NCI-H128 (cell line): ENCODE measurements around the gene SLC24A3.

ENCODE experiments used
- DNase-seq: peaks from one replicate; lab custom pipeline; 2025; ENCODE audit not compliant: unreplicated experiment; lab: John Stamatoyannopoulos, UW

Gene SLC24A3

DNA sequence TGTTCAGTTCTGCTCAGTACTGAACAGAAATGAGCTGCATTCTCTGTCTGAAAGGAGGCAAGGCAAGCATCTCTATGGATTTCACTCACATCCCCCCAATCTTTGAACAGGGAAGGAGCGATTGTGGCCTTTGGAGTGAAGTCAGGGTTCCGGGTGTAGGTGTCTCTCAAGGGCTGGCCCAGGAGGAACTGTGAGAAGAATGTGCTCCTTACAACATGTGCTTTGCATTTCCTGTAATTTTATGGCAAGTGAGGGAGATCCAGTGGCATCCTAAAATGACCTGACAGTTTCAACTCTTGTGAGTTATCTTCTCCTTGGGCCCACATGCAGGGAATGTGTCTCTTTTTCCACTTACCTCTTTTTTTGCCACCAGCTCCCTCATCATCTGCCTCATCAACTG is 482.6 kb downstream of the SLC24A3 start:
- DNase-seq = no peak

DNA sequence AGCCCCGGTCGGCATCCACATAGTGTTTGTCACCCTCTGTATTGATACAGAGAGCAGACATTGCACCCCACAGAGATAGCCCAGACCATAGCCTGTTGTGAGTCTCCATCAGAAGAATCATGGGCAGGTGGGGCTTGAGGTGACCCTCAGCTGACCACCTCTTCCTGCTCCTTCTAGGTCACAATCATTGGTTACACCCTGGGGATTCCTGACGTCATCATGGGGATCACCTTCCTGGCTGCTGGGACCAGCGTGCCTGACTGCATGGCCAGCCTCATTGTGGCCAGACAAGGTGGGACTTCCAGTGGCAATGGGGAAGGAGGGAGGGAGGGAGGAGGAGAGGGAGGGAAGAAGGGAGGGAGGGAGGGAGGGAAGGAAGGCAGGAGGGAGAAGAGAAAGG is 484.2 kb downstream of the SLC24A3 start:
- no peak for DNase-seq

DNA sequence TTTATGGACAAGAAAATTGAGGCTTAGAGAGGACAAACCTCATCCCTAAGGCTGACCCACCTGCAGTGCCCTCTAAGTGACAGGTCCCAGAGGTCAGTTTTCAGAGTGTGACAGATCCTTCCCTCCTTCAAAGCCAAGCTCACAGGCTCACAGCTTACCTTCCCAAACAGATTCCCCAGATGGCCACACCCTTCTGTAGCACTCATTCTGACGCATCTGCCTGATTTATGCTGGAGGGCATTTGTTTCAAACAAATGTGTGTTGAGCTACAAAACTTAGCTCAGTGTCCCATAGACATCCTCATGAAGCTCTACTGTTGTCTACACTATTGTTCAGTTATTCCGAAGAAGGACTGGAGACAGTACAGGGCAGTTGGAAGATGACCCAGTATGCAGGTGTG is 485.0 kb downstream of the SLC24A3 start:
- DNase-seq = no peak

GRCh38 chr20:19699180-19699971 is 486.9 kb downstream of the SLC24A3 start:
- DNase-seq = no peak

DNA sequence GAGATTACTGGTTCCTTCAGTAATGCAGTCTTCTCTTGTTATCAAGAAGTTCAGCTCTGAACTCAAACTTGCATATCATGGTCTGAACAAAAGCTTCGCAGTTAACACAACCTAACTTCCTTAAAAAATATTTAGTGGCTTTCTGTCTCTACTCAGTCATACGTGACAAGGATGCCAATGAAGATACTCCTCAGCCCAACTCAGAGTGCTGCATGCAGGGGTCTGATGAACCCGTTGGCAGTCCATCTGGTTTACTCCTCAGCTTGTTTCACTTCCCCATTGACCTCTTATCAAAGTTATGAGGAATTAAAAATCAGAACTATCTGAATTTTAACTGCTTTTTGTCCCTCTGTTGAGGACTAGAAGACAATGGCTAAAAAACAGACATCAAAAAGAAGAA is 489.0 kb downstream of the SLC24A3 start:
- DNase-seq = no peak

- no peak for DNase-seq
Observed at GRCh38 chr20:19706463-19706862, 494.0 kb downstream of the SLC24A3 start.

DNA sequence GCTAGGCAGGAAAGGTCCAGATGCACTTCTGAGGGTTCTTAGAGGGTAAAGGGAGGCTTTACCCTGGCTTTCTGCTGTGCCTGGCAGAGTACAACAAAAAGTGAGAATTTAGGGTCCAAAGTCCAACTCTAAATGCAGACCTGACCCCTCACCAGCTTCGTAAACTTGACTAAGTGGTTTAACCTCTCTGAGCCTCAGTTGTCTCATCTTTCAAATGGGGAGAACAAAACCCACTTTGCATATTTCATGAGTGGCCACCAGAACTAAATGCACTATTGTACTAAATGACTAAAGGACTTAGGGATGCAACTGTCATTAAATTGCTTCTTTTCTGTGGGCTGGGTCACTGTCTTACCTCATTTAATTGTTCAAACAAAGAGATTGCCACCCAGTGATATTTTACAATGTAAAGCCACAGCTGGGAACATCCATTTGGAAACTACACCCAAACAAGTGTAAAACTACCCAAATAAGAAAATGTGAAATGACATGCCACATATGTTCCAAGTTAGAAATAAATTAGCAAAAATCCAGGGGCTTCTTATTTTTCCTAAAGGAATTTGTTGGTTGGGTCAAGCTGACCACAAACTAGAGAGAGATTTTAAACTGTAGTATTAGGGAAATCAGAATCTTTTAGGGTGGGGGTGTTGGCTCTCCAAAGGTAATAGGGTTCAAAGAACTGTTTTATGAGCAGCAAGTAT is 497.3 kb downstream of the SLC24A3 start:
- no peak for DNase-seq

- no peak for DNase-seq
Observed at GRCh38 chr20:19710336-19711120, 498.1 kb downstream of the SLC24A3 start.

GRCh38 chr20:19711126-19711525 is 498.7 kb downstream of the SLC24A3 start:
- DNase-seq = no peak

- DNase-seq = no peak
Observed at GRCh38 chr20:19712721-19713260, 500.3 kb downstream of the SLC24A3 start.

GRCh38 chr20:19713822-19714578 is 501.6 kb downstream of the SLC24A3 start:
- no peak for DNase-seq

DNA sequence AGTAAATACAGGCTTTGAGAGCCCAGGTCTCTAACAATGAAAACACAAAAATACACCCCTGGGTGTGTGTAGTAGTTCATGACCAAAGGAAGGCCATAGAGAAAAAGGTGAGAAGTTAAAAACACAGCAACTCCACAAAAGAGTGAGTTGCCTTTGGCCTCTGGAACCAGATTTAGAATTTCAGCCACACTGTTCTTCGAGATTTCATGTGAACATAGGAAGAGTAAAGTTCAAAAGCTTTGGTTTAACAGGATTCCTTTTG is 502.1 kb downstream of the SLC24A3 start:
- DNase-seq = no peak

GRCh38 chr20:19715986-19716385 is 503.5 kb downstream of the SLC24A3 start:
- no peak for DNase-seq

DNA sequence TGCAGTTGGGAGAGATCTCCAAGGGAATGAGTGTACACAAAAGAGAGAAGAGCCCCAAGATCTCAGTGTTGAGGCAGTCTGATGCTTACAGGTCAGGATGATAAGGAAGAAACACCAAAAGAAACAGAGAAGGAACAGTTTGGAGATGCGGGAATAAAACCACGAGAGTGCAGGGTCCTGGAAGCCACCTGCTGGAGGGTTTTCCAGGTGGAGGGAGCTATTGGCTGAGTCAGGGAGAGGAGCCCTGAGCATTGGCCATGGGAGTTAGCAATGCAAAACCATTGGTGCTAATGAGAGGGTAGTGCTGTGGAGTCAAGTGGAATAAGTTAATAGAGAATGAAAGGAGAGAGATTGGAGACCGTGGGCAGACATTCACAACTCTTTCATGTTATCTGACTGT is 506.4 kb downstream of the SLC24A3 start:
- DNase-seq = no peak

DNA sequence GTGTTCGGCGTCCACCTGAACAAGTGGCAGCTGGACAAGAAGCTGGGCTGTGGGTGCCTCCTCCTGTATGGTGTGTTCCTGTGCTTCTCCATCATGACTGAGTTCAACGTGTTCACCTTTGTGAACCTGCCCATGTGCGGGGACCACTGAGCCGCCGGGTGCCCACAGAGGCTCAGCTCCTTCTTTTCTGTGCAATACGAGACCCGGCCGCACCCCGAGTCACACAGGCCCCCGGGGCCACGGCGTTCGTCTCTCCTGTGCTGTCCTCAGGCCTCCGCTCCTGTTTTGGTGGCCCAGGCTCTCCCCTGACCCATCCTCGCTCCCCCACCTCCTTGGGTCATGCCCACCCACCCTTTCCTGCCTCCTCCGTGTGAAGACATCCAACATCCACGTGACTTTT is 508.5 kb downstream of the SLC24A3 start:
- DNase-seq = no peak

GRCh38 chr20:19723051-19723450 is 510.6 kb downstream of the SLC24A3 start:
- no peak for DNase-seq

- DNase-seq = no peak
Observed at GRCh38 chr20:19723813-19724430, 511.5 kb downstream of the SLC24A3 start.

DNA sequence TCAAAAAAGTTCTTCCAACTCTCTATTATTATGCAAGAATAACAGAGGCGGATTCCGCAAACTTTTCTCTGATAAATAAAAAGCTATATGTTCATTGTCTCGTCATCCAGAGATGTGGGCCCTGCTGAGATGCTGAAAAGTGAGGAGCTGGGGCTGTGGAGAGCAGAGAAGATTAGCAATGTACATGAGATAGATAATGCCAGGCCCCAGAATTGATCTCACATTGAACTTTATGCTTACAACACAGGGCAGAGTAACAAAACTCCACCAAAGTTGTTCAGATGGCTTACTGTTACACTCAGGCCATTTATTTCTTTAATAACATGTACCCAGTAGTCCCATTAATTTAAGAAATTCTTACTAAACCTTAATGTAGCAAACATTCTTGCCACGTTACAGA is 512.9 kb downstream of the SLC24A3 start:
- no peak for DNase-seq

DNA sequence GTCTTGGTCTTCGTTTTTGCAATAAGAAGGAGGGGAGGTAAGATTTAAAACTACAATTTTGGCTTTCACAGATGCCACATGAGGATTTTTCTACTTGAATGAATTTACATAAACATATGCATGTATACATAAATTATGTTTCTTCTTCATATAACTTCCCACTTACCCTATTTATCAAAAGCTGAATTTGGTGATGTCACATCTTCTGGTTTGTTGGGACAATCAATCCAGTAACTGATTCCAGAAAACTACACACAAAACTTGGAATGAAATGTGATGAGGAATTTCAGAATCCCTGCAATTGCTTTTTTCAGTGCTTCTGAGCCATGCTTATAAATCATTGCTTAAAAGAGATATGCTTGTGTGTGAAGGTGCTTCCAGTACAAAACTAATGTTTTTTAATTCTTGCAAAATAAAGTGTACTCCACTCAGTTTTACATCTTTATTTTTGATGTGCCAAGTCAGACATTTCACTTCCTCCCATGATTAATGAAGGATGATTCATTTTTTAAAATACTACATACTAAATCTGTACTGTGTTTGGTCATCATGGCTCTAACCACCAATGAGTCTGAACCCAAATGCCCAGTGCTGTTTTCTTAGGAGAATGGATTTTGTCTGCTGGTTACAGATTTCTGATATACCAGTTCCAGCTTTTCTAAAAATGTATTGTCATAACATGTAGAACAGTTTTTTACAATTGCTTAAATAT is 513.5 kb downstream of the SLC24A3 start:
- DNase-seq = no peak

GRCh38 chr20:19727251-19727847 is 514.9 kb downstream of the SLC24A3 start:
- no peak for DNase-seq
